ENCODE data around the gene PGAP2.
A peak's percentile ranks its signal among the peaks of the same experiment; 100 is the strongest.

The PGAP2 gene

GRCh38 chr11:3831378-3832239 lies 23.2 kb downstream of the PGAP2 start:
- DNase-seq (ENCODE audit: low read depth in 2 of 2) = no peak

DNA sequence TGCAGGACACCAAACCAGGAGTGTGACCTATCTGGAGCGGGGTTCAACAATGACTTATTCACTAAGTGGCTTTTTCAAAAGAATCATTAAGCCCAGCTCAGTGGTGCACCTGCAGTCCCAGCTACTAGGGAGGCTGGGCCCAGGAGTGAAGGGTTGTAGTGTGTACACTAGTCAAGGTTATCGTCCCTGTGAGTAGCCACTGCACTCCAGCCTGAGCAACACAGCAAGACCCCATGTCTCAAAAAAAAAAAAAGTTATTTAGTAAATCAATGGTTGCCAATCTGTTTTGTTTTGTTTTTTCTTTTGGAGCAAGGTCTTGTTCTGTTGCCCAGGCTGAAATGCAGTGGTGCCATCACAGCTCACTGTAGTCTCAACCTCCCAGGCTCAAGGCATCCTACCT lies 24.5 kb downstream of the PGAP2 start:
- DNase-seq (ENCODE audit: low read depth in 2 of 2) = no peak

GRCh38 chr11:3833449-3833848 lies 25.1 kb downstream of the PGAP2 start:
- DNase-seq (ENCODE audit: low read depth in 2 of 2) = no peak

DNA sequence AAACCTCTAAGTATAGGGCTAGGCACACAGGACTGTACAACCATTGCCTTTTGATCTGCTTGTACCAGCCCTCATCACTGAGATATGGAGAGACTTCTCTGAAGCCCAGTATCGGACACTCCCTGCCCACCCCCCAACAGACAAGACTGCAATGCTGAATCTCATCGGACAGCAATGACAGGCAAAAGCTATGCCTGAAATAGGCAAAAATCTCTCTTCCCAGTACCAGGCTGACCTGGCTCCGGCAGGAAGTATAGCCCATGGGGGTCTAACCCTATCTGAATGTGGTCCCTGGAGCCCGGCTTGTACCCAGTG lies 25.9 kb downstream of the PGAP2 start:
- no peak for DNase-seq (ENCODE audit: low read depth in 2 of 2)

DNA sequence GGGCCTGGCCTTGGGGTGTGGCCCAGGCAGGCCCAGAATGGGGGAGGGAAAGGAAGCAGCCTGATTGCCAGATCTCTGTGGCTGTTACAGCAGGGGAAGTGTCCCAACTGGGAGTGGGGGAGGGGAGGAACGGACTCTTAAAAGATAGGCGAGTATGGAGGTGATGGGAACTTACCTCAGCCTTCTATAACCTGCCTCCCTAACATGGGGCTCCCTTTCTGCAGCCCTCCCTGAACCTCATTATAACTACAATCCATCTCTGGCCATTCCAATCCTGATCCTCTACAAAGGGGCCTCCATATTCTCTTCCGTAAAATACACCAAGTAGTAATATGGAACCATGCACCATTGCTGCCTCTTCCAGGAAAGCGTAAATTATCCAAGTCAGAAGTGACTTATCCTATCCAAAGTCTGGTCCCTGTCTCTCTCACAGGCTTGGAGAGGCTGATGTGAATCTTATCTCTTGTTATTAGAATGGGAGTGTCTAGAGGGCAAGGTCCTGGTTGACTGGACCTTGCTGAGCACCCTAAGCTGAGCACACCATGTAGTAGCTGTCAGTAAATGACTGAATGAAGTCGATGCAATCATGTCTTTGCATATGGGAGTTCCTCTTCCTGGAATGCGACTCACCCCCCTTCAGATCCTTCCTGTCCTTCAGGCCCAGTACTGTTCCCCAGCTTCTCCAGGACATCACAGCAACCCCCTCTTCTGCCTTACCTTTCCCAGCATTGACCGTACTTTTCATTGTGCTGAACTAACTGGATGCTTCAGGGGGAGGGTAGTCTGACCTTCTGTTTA lies 26.5 kb downstream of the PGAP2 start:
- no peak for DNase-seq (ENCODE audit: low read depth in 2 of 2)

DNA sequence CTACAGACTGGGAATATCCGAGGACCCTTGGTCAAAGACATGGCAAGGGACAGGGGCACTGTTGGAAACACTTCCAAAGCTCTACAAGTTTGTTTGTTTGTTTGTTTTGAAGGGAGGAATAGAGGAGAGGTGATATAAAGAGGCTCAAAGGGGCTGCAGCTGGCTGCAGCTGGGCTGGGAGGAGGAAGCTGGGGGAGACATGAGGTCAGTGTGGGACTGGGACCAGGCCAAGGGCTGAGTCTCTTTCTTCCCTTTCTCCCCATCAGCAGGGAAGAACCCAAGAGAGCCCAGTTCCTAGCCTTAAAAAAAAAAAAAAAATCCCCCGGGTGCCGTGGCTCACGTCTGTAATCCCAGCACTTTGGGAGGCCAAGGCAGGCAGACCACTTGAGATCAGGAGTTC lies 27.4 kb downstream of the PGAP2 start:
- DNase-seq (ENCODE audit: low read depth in 2 of 2) = no peak

DNA sequence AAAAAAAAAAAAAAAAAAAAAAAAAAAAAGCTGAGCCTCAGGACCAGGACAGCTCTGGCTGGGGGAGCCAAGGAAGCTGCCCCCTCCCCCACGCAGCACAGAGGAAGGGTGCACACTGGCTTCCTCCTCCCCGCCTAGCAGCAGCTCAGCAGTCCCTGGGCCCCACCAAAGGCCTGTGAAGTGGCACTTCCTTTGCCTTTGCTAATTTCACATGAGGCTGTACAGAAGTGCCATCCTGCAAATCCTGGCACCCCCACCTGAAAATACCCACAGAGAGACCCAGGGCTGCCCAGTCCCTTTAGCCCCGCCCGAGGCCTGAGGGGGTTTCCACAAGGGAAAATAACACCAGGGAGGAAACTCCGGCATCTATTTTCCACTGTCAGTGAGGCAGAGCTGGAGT lies 28.5 kb downstream of the PGAP2 start:
- DNase-seq (ENCODE audit: low read depth in 2 of 2) = no peak

- DNase-seq (ENCODE audit: low read depth in 2 of 2) = no peak
These were observed 29.4 kb downstream of the PGAP2 start for GRCh38 chr11:3837793-3838192.

DNA sequence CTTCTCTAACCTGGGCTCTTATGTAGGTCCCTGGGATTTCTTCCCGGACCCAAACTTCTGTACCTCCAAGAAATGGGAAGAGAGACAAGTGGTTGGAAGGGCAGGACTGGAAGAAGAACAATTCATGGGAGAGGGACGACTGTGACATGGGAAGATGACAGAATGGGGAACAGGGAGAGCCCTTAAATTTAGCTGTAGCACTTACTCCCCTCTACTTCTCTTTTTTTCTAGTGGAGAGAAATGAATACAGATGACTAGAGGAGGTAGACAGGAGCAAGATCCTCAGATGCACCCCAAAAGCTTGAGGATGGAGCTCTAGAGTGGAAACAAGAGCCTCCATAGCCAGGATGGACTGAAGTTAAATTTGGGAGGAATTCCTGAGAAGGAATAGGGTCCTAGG lies 30.1 kb downstream of the PGAP2 start:
- no peak for DNase-seq (ENCODE audit: low read depth in 2 of 2)

DNA sequence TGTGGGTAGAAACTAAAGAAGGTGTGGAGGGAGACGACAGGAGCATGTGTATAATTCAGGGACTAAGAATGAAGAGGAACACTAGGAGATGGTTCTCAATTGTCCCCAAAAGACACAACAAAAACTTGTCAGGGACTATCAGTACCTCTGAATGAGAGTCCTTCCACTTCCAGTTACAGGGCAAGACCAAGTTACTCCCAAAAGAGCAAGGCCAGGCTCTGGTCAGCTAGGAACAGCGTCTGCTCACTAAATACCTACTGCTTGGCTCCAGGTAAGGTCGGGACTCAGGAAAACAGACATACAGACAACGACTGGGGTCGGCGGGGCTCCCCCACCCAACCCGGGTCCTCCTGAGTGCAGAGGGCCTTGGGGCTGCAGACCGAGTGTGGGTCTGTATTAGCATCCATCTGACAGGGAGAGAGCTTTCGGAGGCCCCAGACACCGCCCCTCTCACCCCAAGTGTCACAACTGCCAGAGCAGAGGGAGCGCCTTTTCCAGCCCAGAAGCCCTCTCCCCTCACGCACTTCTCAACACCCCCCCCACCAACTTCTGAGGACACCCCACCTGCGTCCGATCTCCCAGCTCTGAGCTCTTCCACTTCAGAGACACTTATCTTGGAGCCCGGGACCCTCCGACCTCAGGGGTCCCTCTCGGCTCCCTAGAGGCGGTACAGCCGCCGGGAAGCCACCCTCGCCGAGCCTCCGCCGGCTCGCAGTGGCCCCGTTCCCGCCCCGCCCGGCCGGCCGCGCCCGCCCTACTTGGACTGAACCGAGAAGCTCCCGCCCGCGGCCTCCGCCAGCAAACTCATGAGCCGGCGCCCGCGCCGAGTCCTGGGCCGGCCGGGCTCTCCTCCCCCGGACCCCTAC lies 31.9 kb downstream of the PGAP2 start:
- no peak for DNase-seq (ENCODE audit: low read depth in 2 of 2)

- DNase-seq (ENCODE audit: low read depth in 2 of 2) = peak in 1 of 2 donors; percentile 93
These were observed 32.6 kb downstream of the PGAP2 start, which contains the start of gene RHOG for GRCh38 chr11:3840870-3841425. RHOG (minus strand) TSS chr11:3840959; CDS start chr11:3828138, 12,821 bp downstream.

DNA sequence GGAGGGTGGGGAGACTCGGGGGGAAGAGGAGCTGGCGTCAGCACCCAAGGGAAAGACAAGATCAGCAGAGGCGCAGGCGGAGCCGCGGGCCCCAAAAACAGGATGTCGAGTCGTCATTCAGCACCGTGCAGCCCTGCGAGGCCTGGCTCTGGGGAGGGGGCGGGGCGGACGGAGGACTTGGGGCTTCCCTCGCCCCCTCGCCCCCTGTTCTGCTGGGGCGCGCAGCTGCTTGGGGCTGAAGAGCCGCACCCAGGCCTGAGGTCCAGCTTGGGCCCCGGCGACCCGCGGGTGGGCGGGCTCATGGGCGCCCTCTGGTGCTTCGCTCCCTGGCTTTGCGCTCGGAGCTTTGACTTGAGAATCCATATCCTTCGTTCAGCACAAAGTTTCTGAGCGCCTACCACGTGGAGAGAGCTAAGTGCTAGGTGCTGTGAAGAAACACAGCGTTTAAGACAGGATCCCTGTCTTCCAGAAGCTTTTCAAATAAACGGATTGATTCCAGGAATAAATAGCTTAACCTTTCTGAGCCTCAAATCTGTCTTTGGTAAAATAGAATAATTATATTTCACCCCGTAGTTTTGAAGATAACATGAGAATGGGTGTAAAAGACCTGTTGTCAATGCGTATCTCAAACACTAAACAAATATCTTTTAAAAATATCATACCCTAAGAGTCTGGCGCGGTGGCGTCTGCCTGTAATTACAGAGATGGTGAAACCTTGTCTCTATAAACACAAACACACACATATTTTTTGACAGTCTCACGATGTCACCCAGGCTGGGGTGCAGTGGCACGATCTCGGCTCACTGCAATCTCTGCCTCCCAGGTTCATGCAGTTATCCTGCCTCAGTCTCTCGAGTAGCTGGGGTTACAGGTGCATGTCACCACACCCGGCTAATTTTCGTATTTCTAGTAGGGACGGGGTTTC lies 33.3 kb downstream of the PGAP2 start:
- DNase-seq (ENCODE audit: low read depth in 2 of 2) = peak in 1 of 2 donors; percentile 94

GRCh38 chr11:3843326-3843725 lies 35.0 kb downstream of the PGAP2 start:
- no peak for DNase-seq (ENCODE audit: low read depth in 2 of 2)

GRCh38 chr11:3845246-3845645 lies 36.9 kb downstream of the PGAP2 start:
- DNase-seq (ENCODE audit: low read depth in 2 of 2) = no peak

GRCh38 chr11:3845670-3846069 lies 37.3 kb downstream of the PGAP2 start:
- no peak for DNase-seq (ENCODE audit: low read depth in 2 of 2)

GRCh38 chr11:3849297-3849874 lies 41.0 kb downstream of the PGAP2 start:
- DNase-seq (ENCODE audit: low read depth in 2 of 2) = no peak

GRCh38 chr11:3853545-3853842 lies 45.1 kb downstream of the PGAP2 start:
- no peak for DNase-seq (ENCODE audit: low read depth in 2 of 2)

DNA sequence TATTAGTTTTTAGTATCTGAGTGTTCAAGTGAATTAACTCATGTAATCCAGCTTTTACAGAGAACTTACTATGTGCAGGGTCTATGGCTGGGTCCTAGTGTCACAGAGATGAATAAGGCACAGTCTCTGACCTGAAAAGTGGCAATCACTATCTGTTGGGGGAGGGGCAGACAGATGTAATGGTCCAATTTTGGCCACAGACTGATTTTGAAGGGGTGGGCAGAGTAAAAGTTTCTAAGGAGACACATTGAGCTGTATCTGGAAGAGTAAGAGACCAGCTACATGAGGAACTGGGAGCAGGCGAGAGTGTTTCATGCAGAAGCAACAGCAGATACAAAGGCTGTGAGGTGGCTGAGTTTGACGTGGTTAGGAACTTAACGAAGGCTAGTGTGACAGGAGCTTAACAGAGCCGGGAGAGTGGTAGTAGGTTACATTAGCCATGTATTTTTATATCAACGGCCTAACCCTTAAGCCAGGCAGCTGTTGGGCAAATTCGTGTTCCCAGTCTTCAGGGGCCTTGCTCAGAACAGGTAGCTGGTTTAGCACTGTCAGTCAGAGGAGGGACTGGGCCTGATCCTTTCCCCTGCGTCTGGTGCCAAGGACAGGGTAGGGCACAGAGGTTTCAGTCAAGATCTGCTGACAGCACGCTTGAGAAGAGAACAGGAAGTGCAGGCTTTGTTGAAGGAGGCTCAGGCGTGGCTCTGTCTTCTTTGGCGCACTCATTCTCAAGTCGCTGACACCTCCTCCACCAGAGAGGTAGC lies 45.7 kb downstream of the PGAP2 start:
- DNase-seq (ENCODE audit: low read depth in 2 of 2) = peak; percentile 53 to 68

GRCh38 chr11:3854660-3854976 lies 46.3 kb downstream of the PGAP2 start:
- DNase-seq (ENCODE audit: low read depth in 2 of 2) = no peak
